Osteocyte (in vitro differentiated cells): ENCODE measurements around the gene REEP3. TPM values are rescaled to one million over a fixed set of nuclear protein-coding genes. Genes with fewer than 3 reads are reported as not detected.

Source experiments
- DNase-seq: peaks from one replicate; pipeline ENCODE4 v3.0.0; 2021; ENCODE audit warnings: mixed read lengths; ENCODE audit not compliant: unreplicated experiment; ENCODE audit errors: extremely low spot score
- H3K27ac Mint-ChIP-seq: one replicate; pipeline ENCODE4 v1.8.0; 2021; ENCODE audit warnings: mild to moderate bottlenecking, mixed read lengths; ENCODE audit not compliant: unreplicated experiment
- H3K27me3 Mint-ChIP-seq: one replicate; pipeline ENCODE4 v1.8.0; 2021; ENCODE audit warnings: mixed read lengths; ENCODE audit not compliant: unreplicated experiment
- H3K36me3 Mint-ChIP-seq: one replicate; pipeline ENCODE4 v1.8.0; 2021; ENCODE audit warnings: mixed read lengths; ENCODE audit not compliant: unreplicated experiment
- H3K4me1 Mint-ChIP-seq: one replicate; pipeline ENCODE4 v1.8.0; 2021; ENCODE audit warnings: mixed read lengths; ENCODE audit not compliant: unreplicated experiment
- H3K4me3 Mint-ChIP-seq: one replicate; pipeline ENCODE4 v1.8.0; 2021; ENCODE audit warnings: mild to moderate bottlenecking, moderate library complexity, mixed read lengths; ENCODE audit not compliant: unreplicated experiment
- H3K9me3 Mint-ChIP-seq: one replicate; pipeline ENCODE4 v1.8.0; 2021; ENCODE audit warnings: mixed read lengths; ENCODE audit not compliant: unreplicated experiment
- total RNA-seq: library from RNA; stranded (reverse); gene quantifications from 2 replicates; pipeline ENCODE4 v1.2.1, GENCODE V29; 2021
- TF ChIP-seq, protein P1 (sequence below): fragments of 200-600 bp; sonication (generic); IDR thresholded peaks from 2 replicates; pipeline ENCODE4 v1.5.0; 2021; ENCODE audit warnings: antibody characterized with exemption, mild to moderate bottlenecking, moderate library complexity

Gene REEP3
- total RNA-seq, 1 donor from 2014 or later, result 85.7 TPM

DNA sequence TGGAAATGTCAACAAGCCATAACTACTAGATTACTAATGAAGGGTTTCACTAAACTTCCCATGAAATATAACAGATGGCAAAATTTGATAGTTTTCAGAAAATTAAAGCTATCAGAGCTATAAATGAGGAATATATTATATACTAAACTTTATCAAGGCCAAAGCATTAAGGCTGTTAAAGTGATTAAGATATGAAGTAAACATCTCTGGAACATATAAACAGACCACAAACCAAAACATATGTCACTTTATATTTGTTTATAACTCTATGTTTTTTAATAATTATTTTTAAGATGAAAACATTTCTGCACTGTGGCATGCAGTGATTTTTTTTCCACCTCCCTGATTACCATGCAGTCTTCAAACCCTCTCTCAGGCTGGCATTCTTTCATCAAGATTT, 120.2 kb downstream of the REEP3 start:
- no peak overlapping the region for H3K27ac Mint-ChIP-seq
- no peaks in the 10 kb centered on the region for H3K9me3 Mint-ChIP-seq
- H3K36me3 Mint-ChIP-seq, result no peaks in the 10 kb centered on the region
- DNase-seq, result no peak
- H3K4me1 Mint-ChIP-seq, result peaks cover 13% of the 10 kb centered on the region
- TF ChIP-seq, protein P1, sequence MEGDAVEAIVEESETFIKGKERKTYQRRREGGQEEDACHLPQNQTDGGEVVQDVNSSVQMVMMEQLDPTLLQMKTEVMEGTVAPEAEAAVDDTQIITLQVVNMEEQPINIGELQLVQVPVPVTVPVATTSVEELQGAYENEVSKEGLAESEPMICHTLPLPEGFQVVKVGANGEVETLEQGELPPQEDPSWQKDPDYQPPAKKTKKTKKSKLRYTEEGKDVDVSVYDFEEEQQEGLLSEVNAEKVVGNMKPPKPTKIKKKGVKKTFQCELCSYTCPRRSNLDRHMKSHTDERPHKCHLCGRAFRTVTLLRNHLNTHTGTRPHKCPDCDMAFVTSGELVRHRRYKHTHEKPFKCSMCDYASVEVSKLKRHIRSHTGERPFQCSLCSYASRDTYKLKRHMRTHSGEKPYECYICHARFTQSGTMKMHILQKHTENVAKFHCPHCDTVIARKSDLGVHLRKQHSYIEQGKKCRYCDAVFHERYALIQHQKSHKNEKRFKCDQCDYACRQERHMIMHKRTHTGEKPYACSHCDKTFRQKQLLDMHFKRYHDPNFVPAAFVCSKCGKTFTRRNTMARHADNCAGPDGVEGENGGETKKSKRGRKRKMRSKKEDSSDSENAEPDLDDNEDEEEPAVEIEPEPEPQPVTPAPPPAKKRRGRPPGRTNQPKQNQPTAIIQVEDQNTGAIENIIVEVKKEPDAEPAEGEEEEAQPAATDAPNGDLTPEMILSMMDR, result no peak
- no peaks in the 10 kb centered on the region for H3K27me3 Mint-ChIP-seq
- H3K4me3 Mint-ChIP-seq, result no peak overlapping the region

DNA sequence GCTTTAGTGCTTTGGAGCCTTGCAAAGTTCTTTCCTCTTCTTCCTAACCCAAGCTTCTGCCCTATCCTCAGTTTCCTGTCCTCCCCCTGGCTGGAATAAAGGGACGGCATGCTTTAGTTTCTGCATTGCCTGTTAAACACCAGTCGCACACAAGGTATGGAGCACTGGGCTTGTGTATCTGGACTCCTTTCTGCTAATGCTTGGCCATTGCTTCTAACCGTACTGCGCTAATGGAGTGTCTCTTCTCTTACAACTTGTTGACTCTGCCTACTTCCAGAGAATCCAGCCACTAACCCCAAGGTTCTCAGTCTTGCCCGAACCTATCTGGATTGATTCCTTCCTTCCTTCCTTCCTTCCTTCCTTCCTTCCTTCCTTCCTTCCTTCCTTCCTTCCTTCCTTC, 120.6 kb downstream of the REEP3 start:
- Mint-ChIP-seq H3K36me3 (no peaks in the 10 kb centered on the region), H3K4me3 (no peak overlapping the region), H3K27ac (no peak overlapping the region), H3K9me3 (no peaks in the 10 kb centered on the region), H3K4me1 (peaks cover 8% of the 10 kb centered on the region), H3K27me3 (no peaks in the 10 kb centered on the region)
- TF ChIP-seq, protein P1, result no peak
- no peak for DNase-seq

DNA sequence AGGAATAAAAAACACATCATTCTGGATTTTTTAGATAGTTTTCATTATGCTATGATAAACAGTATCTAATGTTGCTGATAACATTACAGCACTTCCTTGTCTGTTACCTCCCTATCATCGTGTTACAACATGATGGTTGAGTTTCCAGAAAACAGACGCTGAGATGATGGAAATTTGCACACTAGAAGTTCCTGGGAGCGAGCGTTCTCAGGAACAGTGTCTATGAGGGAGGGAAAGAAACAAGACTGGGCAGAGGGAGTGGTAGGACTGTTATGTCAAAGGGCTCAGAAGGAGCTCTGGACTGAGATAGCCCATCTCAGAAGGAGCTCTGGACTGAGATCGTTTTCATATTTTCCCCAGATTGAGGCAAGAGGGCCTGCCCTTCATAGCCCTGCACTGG, 121.6 kb downstream of the REEP3 start:
- Mint-ChIP-seq H3K27ac (no peak overlapping the region), H3K4me3 (no peak overlapping the region), H3K4me1 (peaks cover 7% of the 10 kb centered on the region), H3K27me3 (no peaks in the 10 kb centered on the region), H3K9me3 (peaks cover 4% of the 10 kb centered on the region), H3K36me3 (no peaks in the 10 kb centered on the region)
- TF ChIP-seq, protein P1, result no peak
- no peak for DNase-seq

DNA sequence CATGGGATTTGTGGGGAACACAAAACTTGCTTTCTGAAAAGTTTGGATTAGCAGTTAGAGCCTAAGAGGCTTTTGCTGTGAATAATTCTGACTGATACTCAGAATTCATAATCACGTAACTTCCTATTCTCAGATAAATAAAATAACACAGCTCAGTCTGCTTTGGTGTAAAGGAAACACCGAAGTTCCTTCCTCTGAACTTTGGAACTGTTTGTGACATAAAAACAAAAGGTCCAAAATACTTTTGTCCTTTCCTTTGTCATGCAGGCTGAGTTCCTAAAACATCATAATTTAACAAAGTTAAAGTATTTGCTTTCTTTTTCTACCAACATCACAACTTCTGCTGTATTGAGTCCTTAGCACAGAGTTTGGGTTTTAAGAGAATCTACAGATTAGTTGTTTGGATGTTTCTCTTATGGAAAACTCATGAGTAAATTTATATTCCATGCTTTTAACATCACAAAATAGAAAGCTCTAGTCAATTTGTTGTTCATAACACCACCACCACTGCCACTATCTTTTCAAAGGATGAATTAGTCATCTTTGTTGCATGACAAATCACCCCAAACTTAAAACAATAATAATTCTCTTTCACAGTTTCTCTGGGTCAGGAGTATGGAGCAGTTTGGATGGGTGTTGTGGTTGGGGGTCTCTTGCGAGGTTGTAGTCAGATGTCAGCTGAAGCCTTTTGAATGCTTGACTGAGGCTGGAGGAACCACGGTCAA, 123.4 kb downstream of the REEP3 start:
- Mint-ChIP-seq H3K27ac (no peak overlapping the region), H3K4me3 (no peak overlapping the region), H3K36me3 (no peaks in the 10 kb centered on the region), H3K9me3 (peaks cover 4% of the 10 kb centered on the region), H3K27me3 (no peaks in the 10 kb centered on the region), H3K4me1 (peaks cover 7% of the 10 kb centered on the region)
- DNase-seq, result no peak
- TF ChIP-seq, protein P1, result no peak

DNA sequence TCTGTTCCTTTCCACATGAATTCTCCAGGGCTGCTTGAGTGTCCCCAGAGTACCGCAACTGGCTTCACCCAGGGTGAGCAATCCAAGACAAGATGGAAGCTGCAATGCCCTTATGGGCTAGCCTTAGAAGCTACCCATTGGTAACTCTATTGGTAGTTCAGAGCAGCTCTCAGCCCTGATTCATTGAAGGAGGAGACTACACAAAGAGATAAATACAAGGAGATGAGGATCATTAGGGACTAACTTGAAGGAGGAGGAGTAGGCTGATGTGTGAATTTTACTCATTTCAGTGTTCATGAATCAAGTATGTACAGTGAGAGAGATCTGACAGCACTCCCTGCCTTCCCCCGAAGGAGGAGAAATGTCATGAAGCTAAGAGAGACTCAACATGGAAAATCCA, 124.0 kb downstream of the REEP3 start:
- Mint-ChIP-seq H3K27ac (no peak overlapping the region), H3K27me3 (no peaks in the 10 kb centered on the region), H3K4me3 (no peak overlapping the region), H3K36me3 (no peaks in the 10 kb centered on the region), H3K4me1 (peaks cover 7% of the 10 kb centered on the region), H3K9me3 (peaks cover 4% of the 10 kb centered on the region)
- TF ChIP-seq, protein P1, result no peak
- no peak for DNase-seq
